GM18526 (cell line): ENCODE data around the gene EFL1.

Experiments
- POLR2A ChIP-seq: IDR thresholded peaks from 3 replicates; pipeline ENCODE4 v1.6.1; 2011; ENCODE audit not compliant: insufficient read length; ENCODE audit errors: extremely low read depth

Gene EFL1

GRCh38 chr15:82093325-82093724, 169.2 kb downstream of the EFL1 start:
- no peak for TF ChIP-seq POLR2A

- TF ChIP-seq POLR2A = no peak
Observed at GRCh38 chr15:82091636-82092140, 170.8 kb downstream of the EFL1 start.

- TF ChIP-seq POLR2A = no peak
Observed at GRCh38 chr15:82086243-82086995, 176.1 kb downstream of the EFL1 start.

GRCh38 chr15:82081914-82082762, 180.4 kb downstream of the EFL1 start:
- no peak for TF ChIP-seq POLR2A

GRCh38 chr15:82080774-82081173, 181.8 kb downstream of the EFL1 start:
- no peak for TF ChIP-seq POLR2A
